Muscle of leg (tissue), 11 donors: ENCODE measurements around the gene PPM1N. TPM values are rescaled to one million over a fixed set of nuclear protein-coding genes. Genes with fewer than 3 reads are reported as not detected.
"Not testable (repeated sequence)": the region's sequence is repeated elsewhere in the genome, so short reads cannot be mapped to it uniquely, and the experiment has no call there.

Experiments used
- DNase-seq: peaks from one replicate; pipeline ENCODE4 v3.0.0; 2013
- H3K27ac ChIP-seq: one replicate; pipeline ENCODE4 v1.5.1; 2013; ENCODE audit warnings: mild to moderate bottlenecking, low read length, control low read depth
- H3K27me3 ChIP-seq: one replicate; pipeline ENCODE4 v1.6.1; 2013; ENCODE audit warnings: low read length; ENCODE audit not compliant: control insufficient read depth, insufficient read depth
- H3K36me3 ChIP-seq: one replicate; pipeline ENCODE4 v1.6.1; 2013; ENCODE audit warnings: low read length; ENCODE audit not compliant: control insufficient read depth, insufficient read depth
- H3K4me1 ChIP-seq: one replicate; pipeline ENCODE4 v1.6.1; 2013; ENCODE audit warnings: low read length; ENCODE audit not compliant: control insufficient read depth, insufficient read depth
- H3K4me3 ChIP-seq: one replicate; pipeline ENCODE4 v1.5.1; 2013; ENCODE audit warnings: low read length, control low read depth
- H3K9me3 ChIP-seq: replicated peaks from 2 replicates; pipeline ENCODE4 v1.6.1; 2013; ENCODE audit warnings: low read depth, low read length; ENCODE audit not compliant: control insufficient read depth
- WGBS: methylation state at CpG from one replicate; pipeline ENCODE4 v1.1.5; 2013; ENCODE audit warnings: missing lambda C conversion rate; ENCODE audit not compliant: insufficient coverage; 5-methylcytosine and 5-hydroxymethylcytosine counted together
- polyA plus RNA-seq, 8 donors: library from polyadenylated mRNA; unstranded; fragments of 120-200 nt; gene quantifications; one replicate each; pipeline versions ENCODE4 v1.2.1 to v1.2.3, GENCODE V29; 2013; ENCODE audit warnings: inconsistent platforms in 1 of 8, low replicate concordance in 1 of 8; ENCODE audit not compliant: insufficient read length in 8 of 8, insufficient read depth in 1 of 8
- total RNA-seq: library from RNA; stranded (reverse); fragments of 120-200 nt; gene quantifications from one replicate; pipeline ENCODE4 v1.2.4, GENCODE V29; 2013

The PPM1N gene
- total and polyA plus RNA-seq, 9 donors, result 0.18 to 0.97 (median 0.55) TPM

DNA sequence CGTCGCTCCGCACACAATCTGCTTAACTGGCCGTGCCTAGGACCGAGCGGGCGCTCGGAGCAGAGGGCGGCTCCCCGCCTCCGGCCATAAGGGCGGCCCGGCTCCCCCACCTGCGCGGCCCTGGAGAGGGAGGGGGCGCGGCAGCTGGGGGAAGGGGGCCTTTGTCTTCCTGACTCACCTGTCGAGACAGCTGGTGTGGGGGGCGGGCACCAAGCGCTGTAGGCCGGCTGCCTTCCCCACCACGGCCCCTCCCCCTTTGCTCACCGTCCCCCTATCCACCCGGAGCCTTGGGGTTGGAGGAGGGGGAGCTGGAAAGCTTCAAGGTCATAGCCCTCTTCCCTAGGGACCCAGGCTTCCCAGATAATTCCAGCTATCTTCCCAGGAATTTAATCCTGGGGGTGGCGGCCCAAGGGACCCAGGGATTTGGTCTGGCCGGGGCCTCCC lies 10.2 kb downstream of the PPM1N start:
- Histone ChIP-seq H3K27ac (peak overlapping the region; percentile 90), H3K36me3 (peaks cover 3% of the 10 kb centered on the region), H3K27me3 (no peaks in the 10 kb centered on the region), H3K4me3 (peak overlapping the region; percentile 99), H3K4me1 (peaks cover 28% of the 10 kb centered on the region), H3K9me3 (no peaks in the 10 kb centered on the region)
- WGBS, result 0% methylated on average over 2 of the region's 26 CpGs
- peak; percentile 66 for DNase-seq

DNA sequence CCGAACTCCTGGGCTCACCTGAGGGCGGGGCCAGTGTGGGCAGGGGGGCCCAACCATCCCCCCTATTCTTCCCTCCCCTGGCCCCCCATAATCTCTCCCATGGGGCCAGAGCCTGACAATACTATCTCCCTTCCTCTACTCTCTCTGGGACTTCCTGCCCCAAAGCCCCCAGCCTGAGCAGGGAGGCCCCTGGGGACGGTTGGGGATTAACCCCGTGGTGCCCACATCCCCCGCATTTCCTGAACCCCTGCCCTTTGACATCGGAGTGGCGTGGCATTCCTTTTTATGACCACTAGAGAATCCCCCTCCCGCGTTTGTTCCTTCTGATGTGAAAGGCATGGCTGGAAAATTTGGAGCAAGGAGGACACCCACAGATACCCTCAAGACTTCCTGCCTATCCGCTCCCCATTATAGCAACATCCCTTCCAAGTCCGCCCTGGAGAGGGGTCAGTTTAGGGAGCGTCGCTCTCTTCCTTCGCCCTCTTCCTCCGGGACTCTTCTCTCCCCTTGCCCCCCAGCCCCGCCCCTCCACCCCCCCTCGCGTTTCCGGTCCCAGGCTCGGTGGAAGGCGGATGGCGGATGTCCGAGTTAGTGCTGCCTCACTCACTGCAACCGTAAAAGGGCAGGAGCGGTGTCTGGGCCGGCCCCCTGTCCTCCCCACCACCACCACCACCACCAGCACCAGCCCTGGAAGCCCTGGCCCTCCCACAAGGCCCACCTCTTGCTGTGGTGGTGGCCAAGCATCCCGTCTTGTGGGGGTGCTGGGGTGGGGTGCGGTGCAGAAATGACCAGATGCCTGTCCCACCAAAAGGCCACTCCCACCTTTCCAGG lies 10.8 kb downstream of the PPM1N start:
- Histone ChIP-seq H3K27me3 (no peaks in the 10 kb centered on the region), H3K36me3 (peaks cover 3% of the 10 kb centered on the region), H3K4me1 (peaks cover 34% of the 10 kb centered on the region), H3K27ac (peak overlapping the region; percentile 90), H3K9me3 (no peaks in the 10 kb centered on the region), H3K4me3 (peak overlapping the region; percentile 99)
- DNase-seq, result peak; percentile 72
- 2% methylated on average over 8 of the region's 28 CpGs for WGBS

DNA sequence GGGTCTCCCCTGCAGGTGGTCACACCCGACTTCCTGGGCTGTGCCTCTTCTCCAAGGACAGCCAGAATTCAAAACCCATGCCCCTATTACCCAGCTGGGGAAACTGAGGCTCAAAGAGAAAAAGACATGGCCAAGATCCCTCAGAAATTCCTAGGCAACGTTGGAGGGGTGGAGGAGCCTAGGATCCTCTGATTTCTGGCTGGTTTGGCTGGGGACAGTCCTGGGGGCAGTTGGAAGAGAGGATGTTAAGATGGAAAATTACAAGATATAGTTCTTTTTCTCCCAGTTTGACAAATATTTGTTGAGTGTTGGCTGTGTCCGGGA lies 11.4 kb downstream of the PPM1N start:
- Histone ChIP-seq H3K4me3 (peak overlapping the region; percentile 99), H3K4me1 (peaks cover 40% of the 10 kb centered on the region), H3K9me3 (no peaks in the 10 kb centered on the region), H3K27me3 (no peaks in the 10 kb centered on the region), H3K36me3 (peaks cover 3% of the 10 kb centered on the region), H3K27ac (peak overlapping the region; percentile 90)
- DNase-seq, result no peak
- WGBS, result no CpG with 5 or more reads among the region's 3 CpGs

DNA sequence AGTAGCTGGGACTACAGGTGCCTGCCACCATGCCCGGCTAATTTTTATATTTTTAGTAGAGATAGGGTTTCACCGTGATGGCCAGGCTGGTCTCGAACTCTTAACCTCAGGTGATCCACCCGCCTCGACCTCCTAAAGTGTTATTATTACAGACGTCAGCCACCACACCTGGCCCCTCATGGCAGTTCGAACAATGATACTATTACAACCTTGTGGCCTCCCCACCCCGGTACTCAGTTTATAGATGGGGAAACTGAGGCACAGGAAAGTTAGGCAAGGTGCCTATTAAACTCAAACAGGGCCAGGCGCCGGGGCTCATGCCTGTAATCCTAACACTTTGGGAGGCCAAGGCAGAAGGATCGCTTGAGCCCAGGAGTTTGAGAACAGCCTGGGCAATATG lies 12.1 kb downstream of the PPM1N start:
- not testable (repeated sequence) for DNase-seq, H3K36me3 ChIP-seq, H3K27me3 ChIP-seq, H3K4me3 ChIP-seq, H3K27ac ChIP-seq, H3K9me3 ChIP-seq
- peaks cover 46% of the 10 kb centered on the region for H3K4me1 ChIP-seq
- WGBS, result 80% methylated on average over 1 of the region's 11 CpGs

DNA sequence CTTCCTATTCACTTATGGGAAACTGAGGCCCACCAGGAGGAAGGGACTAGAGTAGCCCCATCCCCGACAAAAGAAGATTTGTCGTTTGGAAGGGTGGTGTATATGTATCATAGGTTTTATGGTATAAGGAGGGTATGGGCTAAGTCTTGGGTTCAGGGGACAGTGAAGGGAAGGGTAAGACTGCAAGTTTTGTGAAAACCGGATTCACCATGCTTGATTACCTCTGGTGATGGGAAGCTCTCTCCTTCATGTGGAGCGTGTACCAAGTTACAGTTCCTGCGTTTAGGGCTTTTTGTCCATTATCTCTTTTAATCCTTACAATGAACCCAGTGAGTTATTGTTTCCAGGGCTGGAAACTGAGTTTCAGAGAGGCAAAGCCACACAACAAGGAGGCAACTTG lies 12.8 kb downstream of the PPM1N start:
- no peak overlapping the region for H3K27ac ChIP-seq
- 94% methylated on average over 3 of the region's 5 CpGs for WGBS

DNA sequence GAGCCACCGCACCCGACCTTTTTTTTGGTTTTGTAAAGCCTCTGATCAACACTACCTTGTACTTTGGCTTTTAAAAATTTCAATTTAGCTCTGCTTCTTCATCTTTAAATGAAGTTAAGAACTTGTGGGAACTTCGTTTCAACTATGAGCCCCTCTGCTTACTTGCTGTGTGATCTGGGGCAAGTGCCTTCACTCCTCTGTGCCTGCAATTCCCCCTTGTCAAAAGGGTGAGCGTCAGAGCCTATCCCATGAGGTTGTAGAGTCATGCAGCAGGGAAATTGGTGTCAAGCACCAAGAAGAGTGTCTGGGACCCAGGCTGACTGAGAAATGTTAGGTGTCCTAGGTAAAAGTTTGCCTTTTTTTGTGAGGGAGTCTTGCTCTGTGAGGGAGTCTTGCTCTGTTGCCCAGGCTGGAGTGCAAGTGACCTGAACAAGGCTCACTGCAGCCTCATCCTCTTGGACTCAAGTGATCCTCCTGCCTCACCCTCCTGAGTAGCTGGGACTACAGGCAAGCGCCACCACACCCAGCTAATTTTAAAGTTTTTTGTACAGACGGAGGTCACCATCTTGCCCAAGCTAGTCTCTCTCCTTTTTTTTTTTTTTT lies 14.7 kb downstream of the PPM1N start:
- WGBS, result 76% methylated on average over 3 of the region's 6 CpGs
- Histone ChIP-seq H3K36me3 (peaks cover 12% of the 10 kb centered on the region), H3K4me3 (no peak overlapping the region), H3K9me3 (no peaks in the 10 kb centered on the region), H3K27me3 (no peaks in the 10 kb centered on the region), H3K27ac (no peak overlapping the region), H3K4me1 (peaks cover 43% of the 10 kb centered on the region)
- no peak for DNase-seq

More for the DNA sequence above, 12.8 kb downstream of the PPM1N start:
- no peaks in the 10 kb centered on the region for H3K27me3 ChIP-seq
- DNase-seq, result no peak
- peaks cover 6% of the 10 kb centered on the region for H3K36me3 ChIP-seq
- H3K4me1 ChIP-seq, result peaks cover 48% of the 10 kb centered on the region
- H3K4me3 ChIP-seq, result no peak overlapping the region
- no peaks in the 10 kb centered on the region for H3K9me3 ChIP-seq

DNA sequence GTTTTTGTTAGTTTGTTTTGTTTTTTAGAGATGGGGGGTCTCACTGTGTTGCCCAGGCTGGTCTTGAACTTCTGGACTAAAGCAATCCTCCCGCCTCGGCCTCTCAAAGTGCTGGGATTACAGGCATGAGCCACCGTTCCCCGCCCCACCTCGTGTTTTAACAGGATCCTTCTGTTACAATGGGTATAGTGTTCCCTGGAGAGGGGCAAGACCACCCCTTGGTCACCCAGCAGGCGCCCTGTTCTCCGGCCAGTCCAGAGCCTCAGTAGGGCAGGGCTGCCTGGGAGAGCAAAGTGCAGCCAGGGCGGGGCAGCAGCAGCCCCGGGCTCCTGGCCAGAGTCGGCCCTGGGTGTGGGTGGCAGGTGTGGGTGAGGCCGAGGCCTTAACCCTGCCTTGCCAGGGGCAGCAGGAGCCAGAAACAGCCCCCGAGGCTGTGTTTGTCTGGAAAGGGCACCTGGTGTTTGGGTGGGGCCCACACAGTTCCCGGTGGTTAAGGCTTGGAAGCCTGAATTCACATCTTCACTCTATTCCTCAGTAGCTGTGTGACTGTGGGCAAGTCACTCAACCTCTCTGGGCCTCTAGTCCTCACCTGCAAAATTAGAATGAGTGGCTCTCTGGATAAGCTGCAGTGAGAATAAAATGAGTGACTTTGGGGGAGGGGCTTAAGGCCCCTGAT lies 16.3 kb downstream of the PPM1N start:
- Histone ChIP-seq H3K4me1 (peaks cover 30% of the 10 kb centered on the region), H3K9me3 (no peaks in the 10 kb centered on the region), H3K4me3 (no peak overlapping the region), H3K36me3 (peaks cover 20% of the 10 kb centered on the region), H3K27me3 (no peaks in the 10 kb centered on the region), H3K27ac (peak overlapping the region; percentile 20)
- 79% methylated on average over 3 of the region's 13 CpGs for WGBS
- DNase-seq, result peak; percentile 16

DNA sequence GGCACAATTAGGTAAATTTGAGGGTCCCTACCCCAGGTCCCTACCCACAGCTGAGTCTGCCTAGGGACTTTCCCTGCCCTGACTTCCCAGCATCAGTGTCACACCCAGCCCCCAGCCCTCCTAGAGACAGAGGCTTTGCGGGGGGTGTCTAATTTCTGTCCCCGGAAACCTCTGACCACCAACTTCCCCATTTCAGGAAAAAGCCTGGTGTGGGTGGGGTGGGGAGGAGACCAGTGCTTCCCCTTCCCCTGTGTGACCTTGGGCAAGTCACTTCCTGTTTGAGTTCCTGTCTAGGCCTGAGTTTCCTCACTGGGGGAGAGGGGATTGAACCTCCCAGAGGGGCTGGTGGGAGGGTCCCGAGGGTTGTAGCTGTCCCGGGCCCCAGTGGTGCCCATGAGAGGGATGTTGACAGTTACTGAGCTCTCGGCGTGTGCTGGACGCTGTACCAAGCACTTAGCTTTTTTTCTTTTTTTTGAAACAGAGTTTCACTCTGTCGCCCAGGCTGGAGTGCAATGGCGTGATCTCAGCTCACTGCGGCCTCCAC lies 16.9 kb downstream of the PPM1N start:
- 83% methylated on average over 8 of the region's 10 CpGs for WGBS
- Histone ChIP-seq H3K4me1 (peaks cover 26% of the 10 kb centered on the region), H3K27me3 (no peaks in the 10 kb centered on the region), H3K9me3 (no peaks in the 10 kb centered on the region), H3K4me3 (no peak overlapping the region), H3K36me3 (peaks cover 22% of the 10 kb centered on the region), H3K27ac (peak overlapping the region; percentile 20)
- peak; percentile 77 for DNase-seq

DNA sequence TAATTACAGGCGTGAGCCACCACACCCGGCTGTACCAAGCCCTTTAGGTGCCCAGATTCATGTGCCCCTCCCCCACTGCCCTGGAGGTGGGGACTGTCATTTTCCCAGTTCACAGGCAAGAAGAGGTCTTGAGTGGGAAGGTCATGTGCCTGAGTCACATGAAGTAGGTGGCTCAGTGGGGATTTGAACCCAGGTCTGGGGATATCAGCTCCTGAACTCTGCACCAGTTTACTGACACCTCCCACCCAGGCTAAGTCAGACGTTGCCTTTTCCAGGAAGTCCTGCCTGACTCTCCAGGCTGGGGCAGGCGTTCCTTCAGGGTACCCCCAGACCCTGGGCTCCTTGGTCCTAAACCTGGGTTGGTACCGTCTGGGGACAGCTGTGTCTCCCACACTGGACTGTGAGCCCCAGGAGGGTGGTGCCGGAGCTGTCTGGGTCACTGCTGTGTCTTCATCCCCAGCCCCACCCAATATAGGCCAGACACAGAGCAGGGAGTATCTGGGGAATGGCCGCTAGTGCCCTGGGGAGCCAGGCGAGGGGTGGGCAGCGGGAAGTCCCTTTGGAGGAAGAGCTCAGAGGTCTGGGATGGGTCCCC lies 17.7 kb downstream of the PPM1N start:
- no peaks in the 10 kb centered on the region for H3K9me3 ChIP-seq
- no peak overlapping the region for H3K27ac ChIP-seq
- H3K27me3 ChIP-seq, result no peaks in the 10 kb centered on the region
- peaks cover 27% of the 10 kb centered on the region for H3K36me3 ChIP-seq
- peak; percentile 8 for DNase-seq
- H3K4me3 ChIP-seq, result no peak overlapping the region
- peaks cover 26% of the 10 kb centered on the region for H3K4me1 ChIP-seq
- WGBS, result 59% methylated on average over 3 of the region's 9 CpGs

DNA sequence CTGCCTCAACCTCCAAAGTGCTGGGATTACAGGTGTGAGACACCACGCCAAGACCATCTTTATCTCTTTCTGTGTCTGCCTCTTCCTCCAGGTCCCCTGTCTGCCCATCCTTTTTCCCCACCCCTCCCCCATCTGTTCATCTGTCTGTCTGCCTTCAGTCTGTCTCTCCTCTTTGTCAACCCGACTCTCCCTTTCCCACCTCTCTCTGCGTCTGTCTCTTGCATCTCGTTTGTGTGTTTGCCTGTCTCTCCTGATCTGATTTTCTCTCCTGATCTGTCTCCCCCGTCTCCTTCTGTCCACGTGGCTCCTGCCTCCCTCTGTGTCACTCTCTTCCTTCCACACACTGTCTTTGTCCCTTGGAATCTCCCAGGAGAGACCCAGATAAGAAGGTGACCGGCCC lies 19.0 kb downstream of the PPM1N start:
- Histone ChIP-seq H3K27ac (no peak overlapping the region), H3K9me3 (no peaks in the 10 kb centered on the region), H3K4me3 (no peak overlapping the region), H3K36me3 (peaks cover 36% of the 10 kb centered on the region), H3K4me1 (peaks cover 26% of the 10 kb centered on the region), H3K27me3 (no peaks in the 10 kb centered on the region)
- no peak for DNase-seq
- WGBS, result 67% methylated on average over 6 of the region's 7 CpGs
